PC-3 (cell line): Measurements from ENCODE around the gene PLCB4. TPM values are rescaled to one million over a fixed set of nuclear protein-coding genes. Genes with fewer than 3 reads are reported as not detected.

Experiments used
- ATAC-seq: fragments of 200-7000 bp; cut with Tn5 transposase; 2 replicates; pipeline ENCODE4 v1.9.1; 2020; ENCODE audit warnings: mild to moderate bottlenecking, moderate library complexity
- BruUV-seq: library from RNA; stranded (reverse); fragments of 400-500 nt; replicated peaks from 2 replicates; lab custom pipeline; 2021; lab: Mats Ljungman, UMichigan
- CTCF ChIA-PET: fragments of 300-600 bp; sonication (Branson Sonifier 250); formaldehyde crosslinking; loops from one replicate; lab custom pipeline; 2022; ENCODE audit warnings: antibody characterized with exemption; lab: Charles Lee
- POLR2A ChIA-PET: fragments of 300-600 bp; sonication (Branson Sonifier 250); formaldehyde crosslinking; loops from one replicate; lab custom pipeline; 2022; ENCODE audit warnings: antibody characterized with exemption; ENCODE audit not compliant: unreplicated experiment; lab: Charles Lee
- DNase-seq: peaks from one replicate; pipeline ENCODE4 v3.0.0-alpha.2; 2015
- H2AFZ ChIP-seq: fragments of 300-600 bp; sonication (generic); 2 replicates; pipeline ENCODE4 v1.6.0; 2016; ENCODE audit warnings: antibody characterized with exemption, low read length
- H3F3A ChIP-seq: fragments of 300-600 bp; sonication (generic); one replicate; pipeline ENCODE4 v1.6.0; 2017; ENCODE audit warnings: antibody characterized with exemption, low read length, control low read depth, mild to moderate bottlenecking; ENCODE audit not compliant: unreplicated experiment
- H3K27ac ChIP-seq: fragments of 300-600 bp; sonication (generic); 2 replicates; pipeline ENCODE4 v1.5.1; 2016; ENCODE audit warnings: mild to moderate bottlenecking, low read length
- H3K27me3 ChIP-seq: fragments of 300-600 bp; sonication (generic); 2 replicates; pipeline ENCODE4 v1.6.1; 2016; ENCODE audit warnings: low read length, mixed read lengths
- H3K36me3 ChIP-seq: fragments of 300-600 bp; sonication (generic); 2 replicates; pipeline ENCODE4 v1.6.1; 2016; ENCODE audit warnings: low read depth, mixed run types, low read length, mixed read lengths
- H3K4me1 ChIP-seq: fragments of 300-600 bp; sonication (generic); 2 replicates; pipeline ENCODE4 v1.5.1; 2016; ENCODE audit warnings: low read length; ENCODE audit not compliant: insufficient read depth
- H3K4me2 ChIP-seq: fragments of 300-600 bp; sonication (generic); 2 replicates; pipeline ENCODE4 v1.6.0; 2016; ENCODE audit warnings: low read length
- H3K4me3 ChIP-seq: fragments of 300-600 bp; sonication (generic); 2 replicates; pipeline ENCODE4 v1.5.1; 2016; ENCODE audit warnings: mild to moderate bottlenecking, low read length, mixed read lengths
- H3K79me2 ChIP-seq: fragments of 300-600 bp; sonication (generic); 2 replicates; pipeline ENCODE4 v1.6.1; 2017; ENCODE audit warnings: low read length, mixed read lengths
- H3K9ac ChIP-seq: fragments of 300-600 bp; sonication (generic); 2 replicates; pipeline ENCODE4 v1.6.0; 2016; ENCODE audit warnings: mild to moderate bottlenecking, low read length
- H3K9me2 ChIP-seq: fragments of 300-600 bp; sonication (generic); replicated peaks from 2 replicates; pipeline ENCODE4 v1.6.1; 2016; ENCODE audit warnings: mixed run types, low read length, mixed read lengths
- H3K9me3 ChIP-seq: fragments of 300-600 bp; sonication (generic); 2 replicates; pipeline ENCODE4 v1.6.1; 2016; ENCODE audit warnings: low read length, mixed read lengths
- H4K20me1 ChIP-seq: fragments of 300-600 bp; sonication (generic); 2 replicates; pipeline ENCODE4 v1.6.1; 2016; ENCODE audit warnings: low read length, mixed read lengths
- CTCF ChIP-seq: fragments of 300-600 bp; sonication (generic); conservative IDR thresholded peaks from 2 replicates; pipeline ENCODE4 v1.5.1; 2017; ENCODE audit warnings: antibody characterized with exemption, low read depth, mild to moderate bottlenecking, low read length
- EZH2 ChIP-seq: fragments of 300-600 bp; sonication (generic); IDR thresholded peaks from one replicate; pipeline ENCODE4 v1.6.1; 2017; ENCODE audit warnings: antibody characterized with exemption, mild to moderate bottlenecking, low read length; ENCODE audit not compliant: unreplicated experiment
- EZH2phosphoT487 ChIP-seq: fragments of 300-600 bp; sonication (generic); IDR thresholded peaks from 2 replicates; pipeline ENCODE4 v1.6.1; 2018; ENCODE audit warnings: mild to moderate bottlenecking, antibody characterized with exemption, low read length, borderline replicate concordance
- intact Hi-C: fragments of 100-400 bp; cut with micrococcal nuclease; formaldehyde crosslinking; loops from 2 replicates; pipeline ENCODE4 v1.9.0; 2023
- total RNA-seq: library from RNA; depleted of rRNA; stranded (reverse); fragments of >200 nt; gene quantifications from 2 replicates; pipeline ENCODE4 v1.2.3, GENCODE V29; 2014

PLCB4 gene
- total RNA-seq, 1 experiment from 2014 or later = 25.4 TPM

- TF ChIP-seq EZH2 = no peak
- no peak for TF ChIP-seq EZH2phosphoT487
- TF ChIP-seq CTCF = no peak
- intact Hi-C loops = loop anchor here (10.0 kb wide), 1 partner anchor 139 kb away; no protein-coding TSS in a partner anchor
- H3K4me2 ChIP-seq = no peak overlapping the region
- POLR2A ChIA-PET = no interaction called here
- H3K4me1 ChIP-seq = peaks cover 28% of the 10 kb centered on the region
- ATAC-seq (no peak), DNase-seq (no peak)
- no peaks in the 10 kb centered on the region for H4K20me1 ChIP-seq
- H3K79me2 ChIP-seq = peaks cover 96% of the 10 kb centered on the region
- H3K36me3 ChIP-seq = no peaks in the 10 kb centered on the region
- H3K9me3 ChIP-seq = no peaks in the 10 kb centered on the region
- H3K27me3 ChIP-seq = no peaks in the 10 kb centered on the region
- no peak overlapping the region for H3K9ac ChIP-seq
- no peak overlapping the region for H2AFZ ChIP-seq
- H3K9me2 ChIP-seq = no peaks in the 10 kb centered on the region
- H3K4me3 ChIP-seq = no peak overlapping the region
- CTCF ChIA-PET = no interaction called here
- BruUV-seq = no TSS peak
- no peaks in the 10 kb centered on the region for H3F3A ChIP-seq
- no peak overlapping the region for H3K27ac ChIP-seq
These were observed 6.6 kb downstream of the PLCB4 start for GRCh38 chr20:9075264-9076095.

GRCh38 chr20:9076440-9076839, 7.6 kb downstream of the PLCB4 start:
- ChIA-PET POLR2A (no interaction called here), CTCF (interaction anchor here (0.6 kb wide), 1 partner anchor 283 kb away, joined by 3 read pairs; no protein-coding TSS in a partner anchor)
- H3K9ac ChIP-seq = no peak overlapping the region
- no peaks in the 10 kb centered on the region for H3F3A ChIP-seq
- H2AFZ ChIP-seq = no peak overlapping the region
- no peak for ATAC-seq
- no peaks in the 10 kb centered on the region for H3K27me3 ChIP-seq
- DNase-seq = no peak
- H3K27ac ChIP-seq = no peak overlapping the region
- no TSS peak for BruUV-seq
- no peaks in the 10 kb centered on the region for H4K20me1 ChIP-seq
- peaks cover 96% of the 10 kb centered on the region for H3K79me2 ChIP-seq
- intact Hi-C loops = loop anchor here (10.0 kb wide), 1 partner anchor 138 kb away; no protein-coding TSS in a partner anchor
- no peaks in the 10 kb centered on the region for H3K9me3 ChIP-seq
- peaks cover 19% of the 10 kb centered on the region for H3K4me1 ChIP-seq
- H3K36me3 ChIP-seq = no peaks in the 10 kb centered on the region
- H3K4me3 ChIP-seq = no peak overlapping the region
- no peaks in the 10 kb centered on the region for H3K9me2 ChIP-seq
- H3K4me2 ChIP-seq = no peak overlapping the region
- TF ChIP-seq EZH2phosphoT487 (no peak), EZH2 (no peak), CTCF (no peak)
